Esophagus muscularis mucosa (tissue), 4 donors: ENCODE data around the gene TAPBPL.
"Not testable (repeated sequence)": the region's sequence is repeated elsewhere in the genome, so short reads cannot be mapped to it uniquely, and the experiment has no call there.

ENCODE experiments used
- CTCF ChIP-seq, 3 experiments: fragments of 200-600 bp in 2 of 3; fragments of 450-650 bp in 1 of 3; sonication (generic) in 2 of 3; IDR thresholded peaks; one replicate each; pipeline ENCODE4 v1.5.1; 2017 to 2019; ENCODE audit warnings: antibody characterized with exemption in 3 of 3, mild to moderate bottlenecking in 2 of 3, moderate library complexity in 1 of 3
- EP300 ChIP-seq: sonication (generic); formaldehyde crosslinking; IDR thresholded peaks from one replicate; pipeline ENCODE4 v1.6.1; 2017; ENCODE audit warnings: antibody characterized with exemption
- POLR2A ChIP-seq: fragments of 450-650 bp; IDR thresholded peaks from one replicate; pipeline ENCODE4 v1.6.1; 2017; ENCODE audit warnings: antibody characterized with exemption, moderate library complexity, mild to moderate bottlenecking, low read depth

GRCh38 chr12:6497291-6497690 lies 45.4 kb downstream of the TAPBPL start:
- TF ChIP-seq POLR2A; CTCF (IDR thresholded peaks at IDR 0.05); EP300: not testable (repeated sequence)
